ENCODE measurements around the gene CAVIN2.
A peak's percentile ranks its signal among the peaks of the same experiment; 100 is the strongest.

CAVIN2 gene

DNA sequence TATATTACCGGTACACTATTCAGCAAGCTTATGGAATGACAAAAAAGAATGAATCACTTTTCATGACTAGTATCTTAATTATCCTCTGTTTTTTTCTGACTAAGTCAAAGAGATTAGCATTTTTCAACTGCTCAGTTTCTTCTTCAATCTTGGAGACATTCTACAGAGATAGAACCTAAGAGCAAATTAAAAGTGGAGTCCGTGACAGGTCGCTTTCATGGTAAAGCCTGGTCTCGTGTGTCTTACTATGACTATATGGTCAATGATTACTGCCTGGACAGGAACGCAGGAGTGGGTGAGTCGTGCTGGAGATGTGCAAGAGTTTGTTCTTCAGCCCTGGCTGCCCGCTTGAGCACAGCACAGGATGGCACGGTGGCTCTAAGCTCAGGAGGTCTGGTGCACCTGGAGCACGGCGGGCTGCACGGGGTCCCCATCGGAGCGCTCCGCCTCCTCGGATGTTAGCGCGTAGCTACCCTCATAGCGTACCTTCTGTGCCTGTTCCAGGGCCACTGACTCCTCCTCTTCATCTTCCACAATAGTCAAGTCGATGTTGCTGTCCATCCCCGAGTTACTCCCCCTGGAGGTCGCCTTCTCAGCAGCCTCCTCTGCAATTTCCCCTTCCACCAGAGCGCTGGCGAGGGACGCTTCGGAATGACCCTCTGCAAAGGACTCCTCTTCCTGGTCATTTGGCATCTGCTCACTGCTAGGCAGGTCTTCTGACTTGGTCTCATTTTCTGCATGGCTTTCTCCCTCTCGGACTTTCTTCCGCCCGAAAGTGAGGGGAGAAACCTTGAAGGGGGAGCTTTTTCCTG is 11.1 kb downstream of the CAVIN2 start:
- H3K4me1 ChIP-seq (ENCODE audit: control insufficient read depth, insufficient read depth, low read length), result peaks cover 11% of the 10 kb centered on the region
- H3K36me3 ChIP-seq (ENCODE audit: insufficient read depth, low read length), result peaks cover 21% of the 10 kb centered on the region
- peak overlapping the region; percentile 17 for H3K4me2 ChIP-seq (ENCODE audit: low read length)
- no peak overlapping the region for H3K9ac ChIP-seq (ENCODE audit: low read depth, low read length)
- H3K4me3 ChIP-seq (ENCODE audit: low read length), result no peak overlapping the region
- no peaks in the 10 kb centered on the region for H3K9me3 ChIP-seq (replicated peaks; ENCODE audit: low read length)
- no peaks in the 10 kb centered on the region for H3K27me3 ChIP-seq (ENCODE audit: control insufficient read depth, insufficient read depth, low read length)

DNA sequence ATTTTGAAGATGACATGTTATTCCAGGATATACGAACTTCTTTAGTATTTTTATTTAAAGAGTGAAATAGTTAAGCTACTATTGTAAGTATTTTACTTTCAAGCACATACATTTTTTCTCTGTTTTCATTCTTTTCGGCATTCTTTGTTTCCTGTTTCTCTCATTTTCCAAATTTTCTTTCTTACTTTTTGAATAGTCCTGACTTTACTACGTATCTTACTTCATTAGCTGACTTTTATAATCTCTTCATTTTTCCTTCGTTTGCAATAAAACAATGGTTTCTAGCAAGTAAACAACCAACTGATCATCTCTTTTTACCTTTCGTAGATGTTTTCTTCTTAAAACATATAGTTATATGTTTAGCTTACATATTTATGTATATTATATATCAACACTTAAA is 11.8 kb downstream of the CAVIN2 start:
- H3K4me2 ChIP-seq (ENCODE audit: low read length), result no peak overlapping the region
- H3K9me3 ChIP-seq (replicated peaks; ENCODE audit: low read length), result no peaks in the 10 kb centered on the region
- H3K9ac ChIP-seq (ENCODE audit: low read depth, low read length), result no peak overlapping the region
- no peak overlapping the region for H3K4me3 ChIP-seq (ENCODE audit: low read length)
- peaks cover 21% of the 10 kb centered on the region for H3K36me3 ChIP-seq (ENCODE audit: insufficient read depth, low read length)
- H3K27me3 ChIP-seq (ENCODE audit: control insufficient read depth, insufficient read depth, low read length), result no peaks in the 10 kb centered on the region
- H3K4me1 ChIP-seq (ENCODE audit: control insufficient read depth, insufficient read depth, low read length), result peaks cover 11% of the 10 kb centered on the region

DNA sequence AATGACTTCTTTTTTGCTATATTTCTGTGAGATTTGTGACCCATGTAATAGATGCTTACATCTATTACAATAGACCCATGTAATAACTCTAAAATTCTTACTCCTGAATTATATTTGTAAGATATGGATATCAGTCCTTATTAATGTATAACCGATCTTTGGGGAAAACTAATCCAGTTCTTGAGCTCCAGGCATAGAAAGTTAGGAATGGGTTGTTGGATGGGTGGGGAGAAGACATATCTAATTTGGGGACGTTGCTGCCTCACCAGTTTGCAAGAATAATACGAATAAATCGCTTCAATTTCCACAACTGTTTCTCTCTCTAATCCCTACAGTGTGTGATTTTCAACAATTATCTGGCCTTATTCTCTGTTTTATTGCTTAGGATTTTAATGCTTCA is 13.5 kb downstream of the CAVIN2 start:
- Histone ChIP-seq H3K4me1 (ENCODE audit: control insufficient read depth, insufficient read depth, low read length) (peaks cover 11% of the 10 kb centered on the region), H3K9ac (ENCODE audit: low read depth, low read length) (no peak overlapping the region), H3K4me2 (ENCODE audit: low read length) (no peak overlapping the region), H3K27me3 (ENCODE audit: control insufficient read depth, insufficient read depth, low read length) (no peaks in the 10 kb centered on the region), H3K9me3 (replicated peaks; ENCODE audit: low read length) (no peaks in the 10 kb centered on the region), H3K4me3 (ENCODE audit: low read length) (no peak overlapping the region), H3K36me3 (ENCODE audit: insufficient read depth, low read length) (peaks cover 11% of the 10 kb centered on the region)

DNA sequence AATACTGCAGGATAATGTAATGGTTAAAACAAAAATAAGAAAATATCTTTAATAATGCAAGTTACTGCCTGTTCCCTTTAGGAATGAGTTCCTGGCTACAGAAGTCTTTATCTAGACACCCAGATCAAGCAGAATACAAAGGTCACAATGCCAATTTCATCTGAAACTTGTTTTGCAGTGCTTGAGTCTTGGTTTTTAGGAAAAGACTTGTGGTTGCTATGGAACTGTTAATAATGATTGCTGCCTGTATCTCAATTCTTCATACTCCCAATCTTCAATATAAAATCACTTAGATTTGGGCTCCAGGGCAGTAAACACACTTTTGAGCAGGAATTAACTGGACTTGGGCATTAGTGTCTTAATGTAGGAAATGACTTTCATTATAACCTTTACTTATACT is 14.2 kb downstream of the CAVIN2 start:
- peaks cover 11% of the 10 kb centered on the region for H3K4me1 ChIP-seq (ENCODE audit: control insufficient read depth, insufficient read depth, low read length)
- no peak overlapping the region for H3K4me3 ChIP-seq (ENCODE audit: low read length)
- H3K9me3 ChIP-seq (replicated peaks; ENCODE audit: low read length), result no peaks in the 10 kb centered on the region

DNA sequence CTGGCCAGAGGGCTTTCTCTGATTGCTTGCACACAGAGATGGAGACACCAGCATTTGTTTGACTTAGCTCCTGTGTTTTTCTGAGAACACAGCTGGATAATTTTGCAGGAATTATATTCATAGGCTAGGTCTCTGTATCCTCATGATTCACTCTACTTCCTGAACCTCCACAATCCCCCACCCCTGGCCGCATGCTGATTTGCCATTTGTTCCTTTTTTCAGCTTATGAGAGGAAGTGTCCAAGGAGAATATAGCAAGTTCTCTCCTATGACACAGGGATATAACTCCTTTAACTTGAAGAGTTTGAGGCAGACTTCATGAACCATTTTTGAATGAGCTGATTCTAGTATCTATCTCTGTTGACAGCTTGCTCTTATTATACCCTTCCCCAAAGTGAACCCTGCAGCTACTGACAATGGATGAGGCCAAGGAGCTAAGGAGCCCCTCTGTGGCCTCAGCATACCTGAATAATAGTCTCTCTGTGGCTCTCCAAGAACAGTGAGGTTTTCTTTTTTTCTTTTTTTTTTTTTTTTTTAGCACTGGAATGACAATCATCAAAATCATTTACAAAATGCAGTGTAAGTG is 15.4 kb downstream of the CAVIN2 start:
- no peaks in the 10 kb centered on the region for H3K9me3 ChIP-seq (replicated peaks; ENCODE audit: low read length)
- no peak overlapping the region for H3K9ac ChIP-seq (ENCODE audit: low read depth, low read length)
- no peaks in the 10 kb centered on the region for H3K27me3 ChIP-seq (ENCODE audit: control insufficient read depth, insufficient read depth, low read length)
- H3K4me2 ChIP-seq (ENCODE audit: low read length), result no peak overlapping the region
- H3K4me1 ChIP-seq (ENCODE audit: control insufficient read depth, insufficient read depth, low read length), result peaks cover 11% of the 10 kb centered on the region
- no peak overlapping the region for H3K4me3 ChIP-seq (ENCODE audit: low read length)
- H3K36me3 ChIP-seq (ENCODE audit: insufficient read depth, low read length), result peaks cover 9% of the 10 kb centered on the region

More for the DNA sequence above, 14.2 kb downstream of the CAVIN2 start:
- H3K27me3 ChIP-seq (ENCODE audit: control insufficient read depth, insufficient read depth, low read length), result no peaks in the 10 kb centered on the region
- peaks cover 10% of the 10 kb centered on the region for H3K36me3 ChIP-seq (ENCODE audit: insufficient read depth, low read length)
- H3K9ac ChIP-seq (ENCODE audit: low read depth, low read length), result no peak overlapping the region
- H3K4me2 ChIP-seq (ENCODE audit: low read length), result no peak overlapping the region

DNA sequence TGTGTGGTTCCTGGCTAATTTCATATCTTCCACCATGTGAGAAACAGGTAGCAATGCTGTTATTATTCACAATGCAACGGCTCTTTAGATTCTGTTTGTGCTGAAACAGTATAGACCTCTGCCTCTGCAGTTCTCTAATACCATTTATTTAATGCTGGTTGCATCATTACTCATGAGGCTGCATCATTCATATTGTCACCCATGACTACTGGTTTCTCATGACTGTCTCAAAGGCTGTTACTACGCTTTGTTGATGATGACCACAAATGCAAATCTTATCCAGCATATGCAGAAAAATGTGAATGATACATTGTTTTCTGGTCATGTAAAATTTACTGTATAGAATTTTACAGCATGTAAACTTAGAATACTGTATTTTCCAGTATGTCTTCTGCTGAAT is 22.5 kb downstream of the CAVIN2 start:
- H3K27me3 ChIP-seq (ENCODE audit: control insufficient read depth, insufficient read depth, low read length), result no peaks in the 10 kb centered on the region
- no peaks in the 10 kb centered on the region for H3K4me1 ChIP-seq (ENCODE audit: control insufficient read depth, insufficient read depth, low read length)
- H3K9me3 ChIP-seq (replicated peaks; ENCODE audit: low read length), result no peaks in the 10 kb centered on the region
- H3K4me2 ChIP-seq (ENCODE audit: low read length), result no peak overlapping the region
- H3K36me3 ChIP-seq (ENCODE audit: insufficient read depth, low read length), result no peaks in the 10 kb centered on the region
- no peak overlapping the region for H3K9ac ChIP-seq (ENCODE audit: low read depth, low read length)
- H3K4me3 ChIP-seq (ENCODE audit: low read length), result no peak overlapping the region

DNA sequence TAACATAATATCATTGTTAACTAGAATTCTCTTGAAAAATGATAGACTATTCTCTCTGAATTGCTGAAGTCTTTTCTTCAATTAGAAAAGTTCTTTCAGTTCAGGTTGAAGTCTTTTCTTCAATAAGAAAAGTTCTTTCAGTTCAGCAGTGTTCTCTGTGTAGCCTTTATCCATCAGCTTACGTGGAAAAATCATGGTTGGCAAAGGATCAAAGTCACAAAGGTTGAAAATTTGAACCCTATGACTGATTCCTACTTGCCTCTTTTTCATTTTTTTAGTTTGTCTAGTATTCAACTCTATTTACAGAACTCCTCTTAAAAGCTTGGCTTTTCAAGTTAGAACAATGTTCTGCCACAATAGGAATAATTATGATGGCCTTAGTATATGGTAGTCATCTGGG is 25.8 kb downstream of the CAVIN2 start:
- Histone ChIP-seq H3K9me3 (replicated peaks; ENCODE audit: low read length) (no peaks in the 10 kb centered on the region), H3K36me3 (ENCODE audit: insufficient read depth, low read length) (no peaks in the 10 kb centered on the region), H3K4me3 (ENCODE audit: low read length) (no peak overlapping the region), H3K4me2 (ENCODE audit: low read length) (no peak overlapping the region), H3K9ac (ENCODE audit: low read depth, low read length) (no peak overlapping the region), H3K27me3 (ENCODE audit: control insufficient read depth, insufficient read depth, low read length) (no peaks in the 10 kb centered on the region), H3K4me1 (ENCODE audit: control insufficient read depth, insufficient read depth, low read length) (no peaks in the 10 kb centered on the region)

DNA sequence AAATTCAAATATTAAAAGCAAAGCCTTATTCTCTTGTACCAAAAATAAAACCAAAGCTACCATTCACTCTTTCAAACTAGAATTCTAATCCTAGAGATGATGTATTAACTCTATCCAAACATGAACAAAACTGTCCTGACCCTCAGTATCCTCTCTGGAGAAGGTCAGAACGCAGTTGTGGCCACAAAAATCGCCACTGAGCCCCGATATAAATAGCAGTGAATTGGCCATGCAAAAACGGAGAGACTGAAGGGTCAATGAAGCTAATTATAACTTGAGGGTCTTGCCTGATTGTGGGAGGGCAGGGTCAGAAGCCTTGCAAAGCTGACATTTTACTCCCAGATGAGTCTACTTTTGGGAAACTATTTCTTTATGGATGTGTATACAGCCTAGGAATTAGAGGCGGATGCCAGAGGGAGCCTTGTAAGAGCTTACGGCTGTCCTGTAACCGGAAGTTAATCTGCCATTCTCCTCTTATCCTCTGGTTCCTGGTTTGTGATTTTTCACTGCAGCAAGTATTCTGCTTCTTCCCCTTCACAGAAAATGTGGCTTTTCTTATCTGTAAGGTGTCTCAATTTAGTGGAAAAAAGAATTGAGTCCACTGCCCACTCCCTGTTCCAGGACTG is 28.1 kb downstream of the CAVIN2 start:
- Histone ChIP-seq H3K4me2 (ENCODE audit: low read length) (peak overlapping the region; percentile 38), H3K27me3 (ENCODE audit: control insufficient read depth, insufficient read depth, low read length) (no peaks in the 10 kb centered on the region), H3K4me1 (ENCODE audit: control insufficient read depth, insufficient read depth, low read length) (no peaks in the 10 kb centered on the region), H3K4me3 (ENCODE audit: low read length) (no peak overlapping the region), H3K36me3 (ENCODE audit: insufficient read depth, low read length) (no peaks in the 10 kb centered on the region), H3K9ac (ENCODE audit: low read depth, low read length) (no peak overlapping the region), H3K9me3 (replicated peaks; ENCODE audit: low read length) (no peaks in the 10 kb centered on the region)

DNA sequence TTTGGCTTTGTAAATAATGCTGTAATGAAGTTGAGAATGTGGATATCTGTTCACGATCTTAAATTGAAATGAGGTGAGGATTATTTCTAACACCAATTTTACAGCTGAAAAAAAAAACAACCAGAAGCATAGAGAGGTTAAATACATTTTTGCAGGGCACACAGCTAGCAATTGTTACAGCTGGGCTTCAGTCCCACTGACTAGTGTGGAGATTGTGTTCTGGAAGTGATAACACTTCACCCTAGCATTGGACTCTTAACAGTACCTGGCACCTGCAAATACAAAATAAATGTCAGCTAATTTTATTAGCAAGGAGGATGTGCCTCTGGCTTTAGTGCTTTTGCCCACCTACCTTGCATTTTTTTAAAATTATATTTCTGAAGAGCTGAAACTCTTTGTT is 28.8 kb downstream of the CAVIN2 start:
- H3K4me3 ChIP-seq (ENCODE audit: low read length), result no peak overlapping the region
- H3K4me1 ChIP-seq (ENCODE audit: control insufficient read depth, insufficient read depth, low read length), result no peaks in the 10 kb centered on the region
- no peaks in the 10 kb centered on the region for H3K27me3 ChIP-seq (ENCODE audit: control insufficient read depth, insufficient read depth, low read length)
- no peaks in the 10 kb centered on the region for H3K9me3 ChIP-seq (replicated peaks; ENCODE audit: low read length)
- no peaks in the 10 kb centered on the region for H3K36me3 ChIP-seq (ENCODE audit: insufficient read depth, low read length)
- no peak overlapping the region for H3K4me2 ChIP-seq (ENCODE audit: low read length)
- H3K9ac ChIP-seq (ENCODE audit: low read depth, low read length), result no peak overlapping the region

DNA sequence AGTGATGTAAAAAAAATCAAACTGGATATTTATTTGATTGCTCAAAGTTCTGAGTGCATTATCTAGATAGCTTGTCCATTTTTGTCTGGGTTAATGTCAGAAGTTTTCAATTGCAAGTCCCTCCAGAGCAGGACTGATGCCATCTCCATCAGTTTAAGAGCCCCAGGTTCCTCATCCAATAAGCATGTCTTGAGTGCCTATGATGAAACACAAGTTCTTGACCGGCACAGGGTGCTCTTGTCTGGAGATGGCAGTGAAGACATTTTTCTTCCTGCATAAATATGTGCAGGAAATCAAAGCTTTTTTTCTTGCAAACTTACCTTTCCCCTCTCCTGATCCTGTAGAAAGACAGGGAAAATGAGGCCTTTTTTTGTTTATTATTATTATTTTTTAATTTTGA is 31.9 kb downstream of the CAVIN2 start:
- Histone ChIP-seq H3K36me3 (ENCODE audit: insufficient read depth, low read length) (no peaks in the 10 kb centered on the region), H3K4me1 (ENCODE audit: control insufficient read depth, insufficient read depth, low read length) (peaks cover 4% of the 10 kb centered on the region)

DNA sequence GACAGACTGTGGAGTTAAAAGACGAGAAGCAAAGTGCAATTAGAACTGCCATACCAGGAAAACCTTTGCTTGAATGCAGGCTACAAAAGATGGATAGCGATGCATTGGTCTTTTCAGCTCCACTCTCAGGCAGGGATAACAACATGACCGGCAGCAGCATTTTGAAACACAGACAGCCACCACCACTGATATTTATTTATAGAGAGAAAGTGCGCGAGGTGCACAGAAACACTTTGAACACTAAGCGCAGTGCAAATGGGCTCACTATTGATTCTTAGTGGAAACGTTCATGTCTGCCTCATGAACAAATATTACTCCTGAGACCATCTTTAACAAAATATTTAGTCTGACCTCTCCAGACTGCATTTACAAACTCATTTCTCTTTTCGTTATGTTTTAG is 32.9 kb downstream of the CAVIN2 start:
- Histone ChIP-seq H3K9me3 (replicated peaks; ENCODE audit: low read length) (no peaks in the 10 kb centered on the region), H3K36me3 (ENCODE audit: insufficient read depth, low read length) (no peaks in the 10 kb centered on the region), H3K9ac (ENCODE audit: low read depth, low read length) (no peak overlapping the region), H3K4me2 (ENCODE audit: low read length) (no peak overlapping the region), H3K4me3 (ENCODE audit: low read length) (no peak overlapping the region), H3K27me3 (ENCODE audit: control insufficient read depth, insufficient read depth, low read length) (no peaks in the 10 kb centered on the region), H3K4me1 (ENCODE audit: control insufficient read depth, insufficient read depth, low read length) (peaks cover 4% of the 10 kb centered on the region)

More for the DNA sequence above, 31.9 kb downstream of the CAVIN2 start:
- no peak overlapping the region for H3K4me3 ChIP-seq (ENCODE audit: low read length)
- H3K27me3 ChIP-seq (ENCODE audit: control insufficient read depth, insufficient read depth, low read length), result no peaks in the 10 kb centered on the region
- no peak overlapping the region for H3K9ac ChIP-seq (ENCODE audit: low read depth, low read length)
- H3K9me3 ChIP-seq (replicated peaks; ENCODE audit: low read length), result no peaks in the 10 kb centered on the region
- no peak overlapping the region for H3K4me2 ChIP-seq (ENCODE audit: low read length)
